ENCODE results near the gene PMFBP1. TPM values are rescaled to one million over a fixed set of nuclear protein-coding genes. Genes with fewer than 3 reads are reported as not detected.
A peak's percentile ranks its signal among the peaks of the same experiment; 100 is the strongest.
"Not testable (repeated sequence)": the region's sequence is repeated elsewhere in the genome, so short reads cannot be mapped to it uniquely, and the experiment has no call there.

The PMFBP1 gene
- total RNA-seq, 1 donor, result under 0.01 TPM

DNA sequence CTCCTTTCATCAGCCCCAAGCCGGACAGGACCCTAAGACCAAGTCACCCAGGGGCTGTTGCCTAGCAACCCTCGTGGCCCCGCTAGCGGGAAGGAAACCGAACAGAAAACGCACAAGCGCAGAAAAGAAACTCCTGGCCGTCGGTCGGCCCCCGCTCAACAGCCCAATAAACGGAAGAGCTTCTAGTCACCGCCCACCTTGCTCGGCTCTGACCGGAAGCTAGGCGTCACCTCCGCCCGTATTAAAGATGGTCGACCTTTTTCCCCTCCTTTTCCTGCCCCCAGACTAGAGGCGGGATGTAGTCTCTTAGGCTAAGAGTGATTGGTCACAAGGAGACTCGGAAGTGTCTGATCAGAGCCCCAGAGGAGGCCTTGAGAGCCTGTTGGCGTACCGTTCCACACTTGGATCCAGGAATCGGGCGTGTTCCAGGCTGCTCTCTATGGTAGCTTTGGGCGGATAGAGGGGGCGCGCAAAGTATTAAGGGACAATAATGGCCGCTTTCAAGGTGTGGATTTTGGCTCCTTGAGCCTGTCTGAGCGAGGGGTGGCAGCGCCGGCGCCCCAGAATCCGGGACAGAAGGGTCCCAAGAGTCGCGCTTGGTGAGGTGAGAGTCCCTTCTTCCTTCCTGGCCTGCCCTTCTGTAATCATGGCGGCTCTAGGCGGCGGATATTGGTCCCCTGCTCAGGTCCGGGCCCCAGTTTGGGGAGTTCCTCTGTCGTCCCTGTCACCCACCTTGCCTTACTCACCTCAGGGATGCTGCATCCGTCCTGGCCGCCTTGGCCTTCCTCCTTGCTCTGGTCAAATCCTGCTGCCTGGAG is 78.3 kb downstream of the PMFBP1 start, which contains the start of the genes DHX38 and TXNL4B:
TSS of gene DHX38 (plus strand) at position 400 of the 818 bp plus-strand sequence. CDS start 2,311 bp downstream, outside the sequence.
TSS of gene TXNL4B (minus strand) at position 173 of the 818 bp plus-strand sequence. CDS start 2,871 bp downstream, outside the sequence.
- TF ChIP-seq, protein P1, sequence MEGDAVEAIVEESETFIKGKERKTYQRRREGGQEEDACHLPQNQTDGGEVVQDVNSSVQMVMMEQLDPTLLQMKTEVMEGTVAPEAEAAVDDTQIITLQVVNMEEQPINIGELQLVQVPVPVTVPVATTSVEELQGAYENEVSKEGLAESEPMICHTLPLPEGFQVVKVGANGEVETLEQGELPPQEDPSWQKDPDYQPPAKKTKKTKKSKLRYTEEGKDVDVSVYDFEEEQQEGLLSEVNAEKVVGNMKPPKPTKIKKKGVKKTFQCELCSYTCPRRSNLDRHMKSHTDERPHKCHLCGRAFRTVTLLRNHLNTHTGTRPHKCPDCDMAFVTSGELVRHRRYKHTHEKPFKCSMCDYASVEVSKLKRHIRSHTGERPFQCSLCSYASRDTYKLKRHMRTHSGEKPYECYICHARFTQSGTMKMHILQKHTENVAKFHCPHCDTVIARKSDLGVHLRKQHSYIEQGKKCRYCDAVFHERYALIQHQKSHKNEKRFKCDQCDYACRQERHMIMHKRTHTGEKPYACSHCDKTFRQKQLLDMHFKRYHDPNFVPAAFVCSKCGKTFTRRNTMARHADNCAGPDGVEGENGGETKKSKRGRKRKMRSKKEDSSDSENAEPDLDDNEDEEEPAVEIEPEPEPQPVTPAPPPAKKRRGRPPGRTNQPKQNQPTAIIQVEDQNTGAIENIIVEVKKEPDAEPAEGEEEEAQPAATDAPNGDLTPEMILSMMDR (IDR thresholded peaks at IDR 0.05; ENCODE audit: insufficient read depth, low read depth, low read length), result no peak
- DNase-seq (ENCODE audit: low read depth), result peak; percentile 99
- H3K4me3 ChIP-seq (ENCODE audit: low read depth, low read length), result peak within 1 kb of the TSS; percentile 93

DNA sequence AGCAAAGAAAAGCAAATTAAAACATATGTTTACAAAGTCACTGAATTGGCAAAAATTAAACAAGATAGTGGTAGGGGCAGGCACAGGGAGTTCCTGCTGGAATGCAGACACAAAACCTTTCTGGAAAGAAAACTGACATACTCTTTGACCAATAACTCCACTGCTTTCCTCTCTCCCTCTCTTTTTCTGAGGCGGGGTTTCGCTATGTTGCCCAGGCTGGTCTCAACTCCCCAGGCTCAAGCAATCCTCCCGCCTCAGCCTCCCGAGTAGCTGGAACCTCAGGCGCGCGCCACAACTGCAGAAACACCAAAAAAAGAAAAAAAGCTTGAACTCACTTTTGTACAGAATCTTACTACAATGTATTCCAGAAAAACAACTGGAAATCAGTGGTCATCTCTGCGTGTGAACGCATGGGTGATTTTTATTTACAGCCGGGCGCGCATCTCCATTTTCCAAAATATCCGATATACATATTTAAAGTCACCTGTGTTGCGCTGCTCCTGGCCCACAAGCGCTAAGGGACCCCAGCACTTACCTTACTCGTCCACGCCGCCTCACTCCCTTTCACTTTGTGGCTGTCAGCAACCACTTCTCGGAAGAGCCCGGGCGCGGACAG is 79.0 kb downstream of the PMFBP1 start:
- DNase-seq (ENCODE audit: low read depth), result peak; percentile 72
- peak overlapping the region; percentile 93 for H3K4me3 ChIP-seq (ENCODE audit: low read depth, low read length)
- TF ChIP-seq, protein P1 (IDR thresholded peaks at IDR 0.05; ENCODE audit: insufficient read depth, low read depth, low read length), result no peak

DNA sequence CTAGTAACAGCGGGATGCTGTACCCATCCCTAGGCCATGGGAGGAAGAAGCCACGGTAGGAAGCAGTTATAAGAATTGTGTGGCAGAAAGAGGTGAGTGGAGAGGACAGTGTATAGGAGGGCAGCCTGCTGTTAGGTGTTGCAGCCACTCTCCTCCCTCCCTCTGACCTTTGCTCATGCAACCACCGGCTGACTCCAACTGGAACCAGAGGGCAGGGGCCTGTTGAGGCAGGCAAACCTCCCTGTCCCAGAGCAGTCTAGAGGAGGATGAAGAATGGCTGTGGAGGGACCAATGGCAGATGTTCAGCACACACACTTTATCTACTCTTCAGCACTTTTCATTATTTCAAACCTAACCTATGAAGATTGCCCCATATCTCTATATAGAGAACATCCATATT is 80.7 kb downstream of the PMFBP1 start:
- TF ChIP-seq, protein P1 (IDR thresholded peaks at IDR 0.05; ENCODE audit: insufficient read depth, low read depth, low read length), result no peak
- H3K4me3 ChIP-seq (ENCODE audit: low read depth, low read length), result no peak overlapping the region
- DNase-seq (ENCODE audit: low read depth), result no peak

DNA sequence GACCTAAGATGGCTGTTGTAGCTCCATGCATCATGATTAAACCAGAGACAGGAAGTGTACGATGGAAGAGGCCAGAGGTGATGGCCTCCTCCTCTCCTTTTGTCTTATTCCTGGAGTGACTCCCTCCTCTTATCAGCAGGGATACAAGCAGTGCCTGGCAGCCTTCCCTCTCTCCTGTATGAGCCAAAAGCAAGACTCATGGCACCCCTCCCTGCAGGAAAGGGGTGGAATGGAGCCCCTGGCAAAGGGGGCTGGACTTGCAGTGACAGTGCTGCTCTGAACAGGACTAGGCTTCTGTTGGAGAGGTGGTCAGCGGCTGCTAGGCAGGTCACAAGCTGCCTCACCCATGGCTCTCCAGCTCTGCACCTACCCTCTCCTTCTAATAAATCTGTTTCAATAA is 87.0 kb downstream of the PMFBP1 start:
- DNase-seq (ENCODE audit: low read depth), result no peak
- TF ChIP-seq, protein P1 (IDR thresholded peaks at IDR 0.05; ENCODE audit: insufficient read depth, low read depth, low read length), result no peak
- H3K4me3 ChIP-seq (ENCODE audit: low read depth, low read length), result no peak overlapping the region

DNA sequence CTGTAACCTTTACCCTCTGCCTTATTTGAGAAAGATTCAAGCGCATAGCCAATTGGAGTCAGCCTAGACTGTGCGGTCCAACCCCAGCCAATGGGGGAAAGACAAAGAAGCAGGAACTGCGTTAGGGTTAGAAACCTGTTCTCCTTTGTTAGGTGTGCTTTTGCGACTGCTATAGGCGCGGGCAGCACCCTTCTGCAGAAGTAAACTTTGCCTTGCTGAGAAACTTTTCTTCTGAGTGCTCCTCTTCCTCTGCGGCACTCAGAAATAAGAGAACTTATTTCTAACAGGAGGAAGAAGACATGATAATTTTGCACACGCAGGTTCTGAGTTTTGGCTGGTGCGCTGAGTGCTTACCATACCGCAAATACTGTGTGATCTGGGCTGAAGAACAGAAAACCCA is 87.5 kb downstream of the PMFBP1 start:
- H3K4me3 ChIP-seq (ENCODE audit: low read depth, low read length), result no peak overlapping the region

DNA sequence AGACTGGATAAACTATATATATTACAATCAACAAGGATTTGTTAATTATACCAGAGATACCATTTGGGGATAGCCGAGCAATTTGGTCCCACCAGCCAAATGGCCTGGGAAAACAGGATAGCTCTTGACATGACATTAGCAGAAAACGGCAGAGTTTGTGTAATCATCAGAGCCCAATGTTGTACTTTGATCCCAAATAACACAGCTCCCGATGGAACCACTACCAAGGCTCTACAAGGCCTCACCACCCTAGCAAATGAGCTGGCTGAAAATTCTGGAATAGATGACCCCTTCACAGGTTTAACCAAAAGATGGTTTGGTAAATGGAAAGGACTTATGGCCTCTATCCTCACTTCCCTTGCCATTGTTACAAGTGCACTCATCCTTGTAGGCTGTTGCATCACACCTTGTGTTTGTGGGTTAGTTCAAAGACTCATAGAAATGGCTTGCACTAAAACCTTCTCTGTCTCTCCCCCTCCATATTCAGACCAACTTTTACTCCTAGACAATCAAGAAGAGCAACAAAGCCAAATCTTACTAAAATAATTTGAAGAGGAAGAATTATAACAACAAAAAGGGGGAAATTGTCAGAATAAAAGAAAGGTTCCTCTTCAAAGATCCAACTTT is 88.1 kb downstream of the PMFBP1 start:
- no peak overlapping the region for H3K4me3 ChIP-seq (ENCODE audit: low read depth, low read length)
- TF ChIP-seq, protein P1 (IDR thresholded peaks at IDR 0.05; ENCODE audit: insufficient read depth, low read depth, low read length), result no peak
- DNase-seq (ENCODE audit: low read depth), result no peak

More for the DNA sequence above, 87.5 kb downstream of the PMFBP1 start:
- no peak for DNase-seq (ENCODE audit: low read depth)
- TF ChIP-seq, protein P1 (IDR thresholded peaks at IDR 0.05; ENCODE audit: insufficient read depth, low read depth, low read length), result no peak

DNA sequence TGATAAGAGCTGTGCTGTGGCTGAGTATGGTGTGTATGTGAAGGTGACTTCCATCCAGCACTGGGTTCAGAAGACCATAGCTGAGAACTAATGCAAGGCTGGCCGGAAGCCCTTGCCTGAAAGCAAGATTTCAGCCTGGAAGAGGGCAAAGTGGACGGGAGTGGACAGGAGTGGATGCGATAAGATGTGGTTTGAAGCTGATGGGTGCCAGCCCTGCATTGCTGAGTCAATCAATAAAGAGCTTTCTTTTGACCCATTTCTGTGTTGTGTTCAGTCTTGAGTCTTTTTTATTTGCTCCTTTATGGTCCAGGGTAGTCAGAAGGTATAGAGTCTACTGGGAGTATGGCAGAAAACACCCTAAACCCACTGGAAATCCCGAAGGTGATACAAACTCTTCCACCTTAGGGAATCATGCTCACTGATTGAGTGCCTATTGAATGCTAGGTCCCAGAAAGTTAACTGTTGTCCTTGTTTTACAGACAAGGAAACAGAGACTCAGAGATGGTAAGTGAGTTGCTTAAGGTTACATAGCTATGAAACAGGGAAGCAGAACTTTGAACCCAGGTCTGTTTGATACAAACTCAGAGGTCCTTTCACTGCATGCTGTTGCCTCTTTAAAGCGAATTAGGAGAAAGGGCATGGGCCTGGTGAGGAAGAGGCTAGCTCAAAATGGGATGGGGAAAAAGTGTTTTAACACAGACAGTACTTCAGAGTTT is 94.8 kb downstream of the PMFBP1 start:
- DNase-seq (ENCODE audit: low read depth), result not testable (repeated sequence)

DNA sequence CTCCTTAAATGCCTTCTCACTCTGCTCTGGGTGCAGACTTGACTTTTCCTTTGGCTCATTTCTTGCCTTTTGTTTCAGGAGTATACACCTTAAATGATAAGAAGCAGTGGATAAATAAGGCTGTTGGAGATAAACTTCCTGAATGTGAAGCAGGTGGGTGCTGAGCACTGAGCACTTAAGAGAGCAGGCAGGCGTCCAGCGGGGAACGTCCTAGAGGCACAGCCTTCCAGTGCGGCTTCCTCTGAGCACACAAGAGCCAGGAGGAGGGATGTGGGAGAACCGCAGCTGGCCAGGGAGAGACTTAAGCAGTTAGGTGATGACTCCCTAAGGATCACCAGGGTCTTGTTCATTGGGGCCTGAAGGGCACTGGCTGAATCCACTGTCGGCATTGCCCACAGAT is 96.9 kb downstream of the PMFBP1 start:
- H3K4me3 ChIP-seq (ENCODE audit: low read depth, low read length); DNase-seq (ENCODE audit: low read depth): not testable (repeated sequence)

More for the DNA sequence above, 94.8 kb downstream of the PMFBP1 start:
- H3K4me3 ChIP-seq (ENCODE audit: low read depth, low read length), result not testable (repeated sequence)
